Fibroblast of pulmonary artery (primary cell): ENCODE data around the gene TBCCD1.
A peak's percentile ranks its signal among the peaks of the same experiment; 100 is the strongest.

Experiments
- DNase-seq: peaks from one replicate; pipeline ENCODE4 v3.0.0-alpha.2; 2010; ENCODE audit warnings: low read depth
- H3K4me3 ChIP-seq: replicated peaks from 2 replicates; pipeline ENCODE4 v1.5.1; 2011; ENCODE audit warnings: low read depth, mild to moderate bottlenecking, control low read depth, low read length, moderate library complexity
- CTCF ChIP-seq: IDR thresholded peaks from 2 replicates; pipeline ENCODE4 v1.5.1; 2011; ENCODE audit warnings: mild to moderate bottlenecking, control low read depth, low read length, inconsistent platforms; ENCODE audit errors: missing control alignments

The TBCCD1 gene

GRCh38 chr3:186520431-186520830 lies 46.7 kb downstream of the TBCCD1 start:
- TF ChIP-seq CTCF = no peak
- no peak for DNase-seq
- no peak overlapping the region for H3K4me3 ChIP-seq

DNA sequence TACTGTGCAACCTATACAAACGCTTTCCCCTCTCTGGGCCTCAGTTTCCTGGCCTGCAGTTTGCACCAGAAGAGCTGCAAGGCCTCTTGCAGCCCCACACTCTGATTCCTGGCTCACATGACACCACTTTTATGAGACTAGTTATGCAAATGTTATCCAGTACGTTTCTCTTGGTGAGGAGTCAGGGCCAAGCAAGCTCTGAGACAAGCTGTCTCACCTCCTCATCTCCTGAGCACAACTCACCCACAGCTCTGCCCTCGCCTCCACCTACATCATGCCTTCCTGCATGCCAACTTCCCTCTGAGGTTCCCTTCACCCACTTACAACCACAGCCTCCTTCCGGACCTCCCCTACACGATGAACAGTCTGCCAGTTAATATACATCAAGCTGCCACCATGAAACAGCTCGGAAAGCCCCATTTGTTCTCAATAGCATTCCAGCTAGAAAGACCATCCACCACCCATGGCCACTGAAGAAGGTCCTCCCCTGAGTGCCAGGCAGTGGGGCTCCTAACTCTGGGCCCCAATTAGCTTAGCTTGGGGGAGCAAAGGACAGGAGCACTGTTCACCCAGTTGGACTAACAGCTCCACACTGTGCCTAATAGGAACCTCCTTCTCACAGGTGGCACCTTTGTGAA lies 48.0 kb downstream of the TBCCD1 start:
- TF ChIP-seq CTCF = no peak
- DNase-seq = no peak
- no peak overlapping the region for H3K4me3 ChIP-seq

- no peak overlapping the region for H3K4me3 ChIP-seq
- TF ChIP-seq CTCF = no peak
- DNase-seq = no peak
Measured at GRCh38 chr3:186517218-186517617, 49.9 kb downstream of the TBCCD1 start.

DNA sequence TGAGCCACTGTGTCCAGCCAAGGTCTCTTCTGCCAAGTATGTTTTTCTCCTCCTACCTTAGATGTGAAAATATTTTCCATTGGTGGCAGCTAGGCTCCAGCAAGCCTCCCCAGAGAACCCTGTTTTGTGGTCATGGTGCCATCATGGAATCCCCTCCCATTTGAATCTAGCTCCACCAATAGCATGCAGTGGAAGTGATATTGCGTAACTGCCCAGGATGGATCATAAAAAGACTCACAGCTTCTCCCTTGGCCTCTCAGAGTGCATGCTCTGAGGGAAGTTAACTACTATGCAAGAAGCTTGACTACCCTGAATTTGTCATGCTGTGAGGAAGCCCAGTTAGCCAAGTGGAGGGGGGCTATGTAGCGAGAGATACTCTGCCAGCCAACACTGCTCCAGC lies 50.5 kb downstream of the TBCCD1 start:
- no peak for DNase-seq
- no peak for TF ChIP-seq CTCF
- H3K4me3 ChIP-seq = no peak overlapping the region

GRCh38 chr3:186515125-186515524 lies 52.0 kb downstream of the TBCCD1 start:
- no peak for TF ChIP-seq CTCF
- no peak for DNase-seq
- H3K4me3 ChIP-seq = no peak overlapping the region

- no peak for DNase-seq
- peak; percentile 41 for TF ChIP-seq CTCF
- H3K4me3 ChIP-seq = no peak overlapping the region
Measured at GRCh38 chr3:186514296-186515002, 52.7 kb downstream of the TBCCD1 start.

- no peak for TF ChIP-seq CTCF
- DNase-seq = no peak
- no peak overlapping the region for H3K4me3 ChIP-seq
Measured at GRCh38 chr3:186513386-186513785, 53.8 kb downstream of the TBCCD1 start.
